ENCODE measurements around the gene PCDH9.

PCDH9 gene

GRCh38 chr13:66399873-66400272, 830.3 kb downstream of the PCDH9 start:
- H3K4me3 ChIP-seq (ENCODE audit: low read length), result no peak overlapping the region
- DNase-seq (ENCODE audit: low read depth), result no peak
- TF ChIP-seq, protein P1, sequence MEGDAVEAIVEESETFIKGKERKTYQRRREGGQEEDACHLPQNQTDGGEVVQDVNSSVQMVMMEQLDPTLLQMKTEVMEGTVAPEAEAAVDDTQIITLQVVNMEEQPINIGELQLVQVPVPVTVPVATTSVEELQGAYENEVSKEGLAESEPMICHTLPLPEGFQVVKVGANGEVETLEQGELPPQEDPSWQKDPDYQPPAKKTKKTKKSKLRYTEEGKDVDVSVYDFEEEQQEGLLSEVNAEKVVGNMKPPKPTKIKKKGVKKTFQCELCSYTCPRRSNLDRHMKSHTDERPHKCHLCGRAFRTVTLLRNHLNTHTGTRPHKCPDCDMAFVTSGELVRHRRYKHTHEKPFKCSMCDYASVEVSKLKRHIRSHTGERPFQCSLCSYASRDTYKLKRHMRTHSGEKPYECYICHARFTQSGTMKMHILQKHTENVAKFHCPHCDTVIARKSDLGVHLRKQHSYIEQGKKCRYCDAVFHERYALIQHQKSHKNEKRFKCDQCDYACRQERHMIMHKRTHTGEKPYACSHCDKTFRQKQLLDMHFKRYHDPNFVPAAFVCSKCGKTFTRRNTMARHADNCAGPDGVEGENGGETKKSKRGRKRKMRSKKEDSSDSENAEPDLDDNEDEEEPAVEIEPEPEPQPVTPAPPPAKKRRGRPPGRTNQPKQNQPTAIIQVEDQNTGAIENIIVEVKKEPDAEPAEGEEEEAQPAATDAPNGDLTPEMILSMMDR (IDR thresholded peaks at IDR 0.05; ENCODE audit: insufficient read depth, low read depth, low read length, missing control alignments), result no peak

DNA sequence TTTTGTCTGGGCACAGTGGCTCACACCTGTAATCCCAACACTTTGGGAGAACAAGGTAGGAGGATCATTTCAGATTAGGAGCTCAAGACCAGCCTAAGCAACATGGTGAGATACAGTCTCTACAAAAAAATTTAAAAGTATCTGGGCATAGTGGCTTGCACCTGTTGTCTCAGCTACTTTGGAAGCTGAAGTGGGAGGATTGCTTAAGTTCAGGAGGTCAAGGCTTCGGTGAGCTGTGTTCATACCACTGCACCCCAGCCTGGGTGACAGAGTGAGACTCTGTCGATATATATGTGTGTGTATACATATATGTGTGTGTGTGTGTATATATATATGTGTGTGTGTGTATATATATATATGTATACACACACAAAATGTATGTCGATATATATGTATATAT, 833.0 kb downstream of the PCDH9 start:
- H3K4me3 ChIP-seq (ENCODE audit: low read length), result no peak overlapping the region
- no peak for DNase-seq (ENCODE audit: low read depth)
- TF ChIP-seq, protein P1 (IDR thresholded peaks at IDR 0.05; ENCODE audit: insufficient read depth, low read depth, low read length, missing control alignments), result no peak

DNA sequence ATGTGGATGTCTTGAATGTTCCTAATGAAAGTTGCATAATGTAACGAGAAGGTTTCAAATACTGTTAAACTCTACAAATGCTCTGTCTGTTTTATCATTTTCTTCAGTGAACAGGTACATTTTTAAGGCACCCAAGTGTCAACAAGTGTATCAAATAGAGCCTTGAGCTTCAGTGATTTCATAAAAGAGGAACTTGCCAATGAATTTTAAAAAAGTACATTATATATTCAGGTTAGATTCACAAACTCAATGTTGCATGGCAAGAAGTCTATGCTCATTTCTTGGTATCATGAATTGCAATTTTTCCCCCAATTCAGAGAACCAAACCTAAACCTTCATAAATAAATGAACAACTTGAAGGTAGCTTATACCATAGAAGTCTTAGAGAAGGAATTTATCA, 838.8 kb downstream of the PCDH9 start:
- TF ChIP-seq, protein P1 (IDR thresholded peaks at IDR 0.05; ENCODE audit: insufficient read depth, low read depth, low read length, missing control alignments), result no peak
- H3K4me3 ChIP-seq (ENCODE audit: low read length), result no peak overlapping the region
- no peak for DNase-seq (ENCODE audit: low read depth)

DNA sequence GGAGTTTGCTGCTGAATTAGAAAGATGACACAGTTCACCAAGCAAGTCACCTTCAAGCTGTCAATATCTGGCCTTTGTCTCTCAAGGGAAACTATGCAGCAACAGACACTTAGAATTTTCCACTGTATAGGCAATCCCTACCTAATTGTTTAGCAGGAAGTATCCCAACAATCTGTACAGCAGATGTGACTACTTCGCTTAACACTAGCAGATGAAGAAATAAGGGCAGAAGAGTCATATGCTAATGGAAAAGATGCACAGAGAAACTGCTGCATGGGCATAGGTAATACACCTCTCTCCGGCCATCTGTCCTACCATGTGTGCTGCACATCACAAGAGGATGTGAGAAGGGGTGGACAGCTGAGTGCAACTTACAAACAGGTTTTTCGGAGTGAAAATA, 851.2 kb downstream of the PCDH9 start:
- TF ChIP-seq, protein P1 (IDR thresholded peaks at IDR 0.05; ENCODE audit: insufficient read depth, low read depth, low read length, missing control alignments), result no peak
- H3K4me3 ChIP-seq (ENCODE audit: low read length), result no peak overlapping the region
- no peak for DNase-seq (ENCODE audit: low read depth)

DNA sequence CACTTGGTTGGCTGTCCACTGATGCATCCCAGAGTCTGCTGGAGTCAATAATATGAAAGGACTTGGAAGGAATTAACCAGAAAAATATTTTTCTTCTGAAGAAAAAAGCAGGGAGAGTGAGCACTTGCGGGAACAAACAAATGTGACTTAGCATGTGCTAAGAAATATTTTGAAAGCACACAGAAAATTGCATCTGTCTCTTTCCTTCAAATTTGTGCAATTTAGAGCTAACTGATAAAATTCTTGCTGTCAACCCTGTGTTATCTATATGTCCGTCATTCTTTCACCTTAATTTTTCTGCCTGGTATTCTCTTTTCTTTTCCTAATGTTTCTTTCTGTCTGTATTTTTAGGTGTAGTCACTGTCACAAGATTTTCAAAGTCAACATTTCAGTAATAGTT, 852.6 kb downstream of the PCDH9 start:
- DNase-seq (ENCODE audit: low read depth), result no peak
- TF ChIP-seq, protein P1 (IDR thresholded peaks at IDR 0.05; ENCODE audit: insufficient read depth, low read depth, low read length, missing control alignments), result no peak
- H3K4me3 ChIP-seq (ENCODE audit: low read length), result no peak overlapping the region

- TF ChIP-seq, protein P1 (IDR thresholded peaks at IDR 0.05; ENCODE audit: insufficient read depth, low read depth, low read length, missing control alignments), result no peak
- DNase-seq (ENCODE audit: low read depth), result no peak
- H3K4me3 ChIP-seq (ENCODE audit: low read length), result no peak overlapping the region
Observed at GRCh38 chr13:66375756-66376155, 854.4 kb downstream of the PCDH9 start.

DNA sequence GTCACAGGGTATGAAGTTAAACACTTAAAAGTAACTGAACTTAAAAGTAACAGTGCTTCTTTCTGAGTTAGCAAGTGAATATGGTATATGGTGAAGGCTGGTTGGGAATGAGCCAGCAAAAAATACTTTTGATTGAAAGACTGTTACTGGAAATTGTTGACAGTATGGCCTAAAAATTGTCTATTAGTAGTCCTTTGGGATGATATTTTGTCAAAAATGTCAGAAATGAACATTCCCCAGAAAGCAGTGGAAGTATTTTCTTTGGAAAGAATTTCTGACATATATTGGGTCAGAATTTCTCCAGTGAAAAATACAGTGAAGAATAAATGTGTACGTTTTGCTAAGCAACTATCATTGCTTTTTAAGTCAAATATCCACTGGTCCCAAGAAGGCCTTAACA, 860.5 kb downstream of the PCDH9 start:
- TF ChIP-seq, protein P1 (IDR thresholded peaks at IDR 0.05; ENCODE audit: insufficient read depth, low read depth, low read length, missing control alignments), result no peak
- no peak overlapping the region for H3K4me3 ChIP-seq (ENCODE audit: low read length)

More for the DNA sequence above, 860.5 kb downstream of the PCDH9 start:
- no peak for DNase-seq (ENCODE audit: low read depth)

Data from epithelial cell of esophagus (primary cell).